ENCODE data around the gene CTSG.
A peak's percentile ranks its signal among the peaks of the same experiment; 100 is the strongest.
"Not testable (repeated sequence)": the region's sequence is repeated elsewhere in the genome, so short reads cannot be mapped to it uniquely, and the experiment has no call there.

CTSG gene

DNA sequence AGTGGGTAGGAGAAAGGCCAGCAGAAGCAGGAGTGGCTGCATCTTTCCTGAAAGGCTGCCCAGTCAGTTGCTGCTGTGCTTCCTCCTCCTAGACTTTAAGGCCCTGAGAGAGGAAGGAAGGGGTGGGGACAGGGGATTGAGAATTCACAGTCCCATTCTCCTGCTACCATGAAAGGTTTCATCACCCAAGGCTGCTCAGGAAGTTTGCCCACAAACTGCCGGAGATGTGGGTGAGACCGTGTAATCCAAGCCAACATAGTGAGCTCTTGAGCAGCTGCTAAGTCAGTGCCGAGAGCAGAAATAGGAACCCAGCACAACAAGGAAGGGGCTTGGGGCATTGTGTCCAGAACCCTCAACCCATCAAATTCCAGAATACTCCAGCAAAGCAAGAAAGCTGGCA is at the start of gene CTSG:
CTSG (minus strand) TSS at position 69 of the 400 bp plus-strand sequence; CDS start at position 42, 27 bp downstream.
- DNase-seq, result no peak

- DNase-seq, result no peak
Observed at GRCh38 chr14:24613747-24614146, 37.7 kb upstream of the CTSG start.

GRCh38 chr14:24613241-24613640 is 37.2 kb upstream of the CTSG start:
- no peak for DNase-seq

- no peak for DNase-seq
Observed at GRCh38 chr14:24612196-24612595, 36.1 kb upstream of the CTSG start.

DNA sequence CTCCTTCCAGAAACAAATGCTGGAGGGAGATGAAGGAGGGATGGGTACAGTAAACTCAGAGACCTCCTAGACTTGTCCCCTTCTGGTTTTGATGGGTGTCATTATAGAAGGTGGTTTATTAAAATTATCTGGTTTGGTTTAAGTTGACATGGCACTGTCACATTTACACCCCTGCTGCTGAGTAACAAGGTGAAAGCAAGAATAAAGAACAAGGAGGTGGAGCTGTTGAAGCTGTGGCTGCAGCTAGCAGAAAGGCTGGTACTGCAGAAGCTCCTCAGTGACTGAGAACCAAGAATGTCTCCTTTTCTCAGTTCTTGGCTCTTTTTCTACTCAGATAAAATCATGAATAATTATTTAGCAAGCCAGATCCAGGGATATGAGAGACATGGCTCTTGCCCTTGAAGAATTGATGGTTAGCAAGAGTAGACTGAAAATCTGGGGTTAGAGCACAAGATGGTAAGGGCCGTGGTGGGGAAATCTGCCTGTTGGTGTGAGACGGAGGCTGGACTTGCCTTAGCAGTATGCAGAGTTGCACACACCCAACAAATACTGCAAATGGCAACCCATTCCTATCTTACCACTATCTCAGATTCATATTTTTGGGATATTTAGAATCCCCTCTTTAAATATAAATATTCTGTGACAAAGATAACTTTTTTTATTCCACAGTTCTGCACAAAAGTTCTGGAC is 33.8 kb upstream of the CTSG start, which contains the start of gene GZMH:
GZMH (minus strand) TSS at position 31 of the 690 bp plus-strand sequence. CDS start 72 bp downstream, outside the sequence.
- DNase-seq, result no peak

GRCh38 chr14:24607635-24608514 is 31.8 kb upstream of the CTSG start:
- no peak for DNase-seq

DNA sequence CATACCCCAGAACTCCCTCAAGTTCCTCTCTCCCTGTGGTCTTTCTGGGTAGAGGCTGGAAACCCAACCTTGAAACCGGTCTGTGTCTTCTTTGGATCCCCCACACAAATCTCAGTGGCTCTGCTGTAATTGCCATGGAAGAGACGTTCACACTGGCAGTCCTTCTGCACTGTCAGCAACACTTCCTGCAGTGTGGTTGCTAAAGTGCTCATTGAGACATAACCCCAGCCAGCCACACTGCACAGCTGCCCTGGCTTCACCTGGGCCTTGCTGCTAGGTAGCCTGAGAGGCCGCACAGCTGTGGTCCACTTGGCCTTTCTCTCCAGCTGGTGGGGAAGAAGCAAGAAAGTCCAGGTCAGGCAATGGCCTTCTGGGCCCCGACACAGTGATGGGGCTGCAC is 31.0 kb upstream of the CTSG start:
- DNase-seq, result no peak

GRCh38 chr14:24606297-24606696 is 30.2 kb upstream of the CTSG start:
- DNase-seq, result no peak

DNA sequence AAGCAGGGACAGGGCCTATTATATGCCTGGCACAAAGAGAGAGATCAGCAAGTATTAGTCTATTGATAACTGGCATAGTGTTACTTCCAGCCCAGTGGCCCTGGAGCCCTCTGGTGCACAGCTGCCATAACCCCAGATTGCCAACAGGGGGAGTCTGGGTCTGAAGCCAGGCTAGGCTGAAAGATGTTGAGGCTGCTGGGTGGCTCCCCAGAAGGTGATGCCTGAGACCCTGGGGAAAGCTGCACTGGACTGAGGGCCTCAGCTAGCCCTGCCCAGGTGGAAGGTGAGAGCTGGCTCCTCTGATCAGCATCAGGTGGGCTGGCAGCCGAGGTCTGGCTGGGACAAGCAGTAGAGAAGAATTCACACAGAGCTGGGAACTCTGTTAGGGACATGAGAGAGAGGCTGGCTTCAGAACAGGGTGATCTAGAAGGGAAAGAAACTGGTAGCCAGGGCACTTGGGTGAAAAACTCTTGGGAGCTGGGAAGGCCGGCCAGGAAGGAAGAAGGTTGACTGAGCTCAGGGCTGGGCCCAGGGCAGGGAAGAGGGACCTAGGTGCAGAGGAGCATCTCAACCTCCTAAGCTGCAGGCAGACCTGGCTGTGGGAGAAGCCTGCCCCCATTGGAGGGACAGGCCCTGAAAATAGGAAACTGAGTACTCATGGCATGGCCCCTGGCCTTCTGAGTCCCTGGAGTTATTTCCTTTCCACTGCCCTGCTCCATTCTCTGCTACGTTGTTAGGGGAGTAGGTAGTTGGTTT is 29.6 kb upstream of the CTSG start:
- DNase-seq, result peak; percentile 68 to 79

DNA sequence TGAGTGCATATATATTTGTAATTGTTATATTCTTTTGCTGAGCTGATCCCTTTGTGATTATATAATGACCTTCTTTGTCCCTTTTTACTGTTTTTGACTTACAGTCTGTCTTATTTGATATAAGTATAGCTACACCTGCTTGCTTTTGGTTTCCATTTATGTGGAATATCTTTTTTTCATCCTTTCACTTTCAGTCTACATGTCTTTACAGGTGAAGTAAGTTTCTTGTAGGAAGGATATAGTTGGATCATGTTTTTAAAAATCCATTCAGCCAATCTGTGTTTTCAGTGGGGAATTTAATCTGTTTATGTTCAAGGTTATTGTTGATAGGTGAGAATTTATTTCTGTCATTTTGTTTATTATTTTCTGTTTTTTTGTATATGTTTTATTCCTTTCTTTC is 21.4 kb upstream of the CTSG start:
- no peak for DNase-seq

DNA sequence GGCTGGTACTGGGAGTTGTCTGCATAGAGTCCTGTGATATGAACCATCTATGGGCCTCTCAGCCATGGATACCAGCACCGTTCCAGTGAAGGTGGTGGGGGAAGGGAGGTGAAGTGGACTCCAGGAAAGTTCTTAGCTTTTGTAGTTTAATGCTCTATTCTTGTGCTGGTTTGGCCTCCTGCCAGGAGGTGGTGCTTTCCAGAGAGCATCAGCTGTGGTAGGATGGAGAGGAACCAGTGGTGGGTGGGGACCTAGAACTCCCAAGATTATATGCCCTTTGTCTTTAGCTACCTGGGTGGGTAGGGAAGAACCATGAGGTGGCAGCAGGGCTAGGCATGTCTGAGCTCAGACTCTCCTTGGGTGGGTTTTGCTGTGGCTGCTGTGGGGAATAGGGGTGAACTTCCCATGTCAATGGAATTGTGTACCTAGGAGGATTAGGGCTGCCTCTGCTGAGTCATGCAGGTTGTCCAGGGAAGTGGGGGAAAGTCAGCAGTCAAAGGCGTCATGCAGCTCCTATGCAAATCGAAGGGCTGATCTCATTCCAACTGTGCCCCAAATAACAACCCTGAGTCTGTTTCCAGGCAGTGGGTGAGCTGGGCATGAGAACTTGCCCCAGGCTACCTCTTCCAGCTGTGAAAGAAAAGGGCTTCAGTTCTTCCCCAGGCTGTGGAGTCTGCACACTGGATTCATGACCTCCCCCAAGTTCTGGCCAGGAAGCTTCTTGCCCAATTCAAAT is 19.2 kb upstream of the CTSG start:
- DNase-seq, result no peak

GRCh38 chr14:24591004-24591403 is 15.0 kb upstream of the CTSG start:
- not testable (repeated sequence) for DNase-seq

- not testable (repeated sequence) for DNase-seq
Observed at GRCh38 chr14:24584402-24584801, 8.4 kb upstream of the CTSG start.

DNA sequence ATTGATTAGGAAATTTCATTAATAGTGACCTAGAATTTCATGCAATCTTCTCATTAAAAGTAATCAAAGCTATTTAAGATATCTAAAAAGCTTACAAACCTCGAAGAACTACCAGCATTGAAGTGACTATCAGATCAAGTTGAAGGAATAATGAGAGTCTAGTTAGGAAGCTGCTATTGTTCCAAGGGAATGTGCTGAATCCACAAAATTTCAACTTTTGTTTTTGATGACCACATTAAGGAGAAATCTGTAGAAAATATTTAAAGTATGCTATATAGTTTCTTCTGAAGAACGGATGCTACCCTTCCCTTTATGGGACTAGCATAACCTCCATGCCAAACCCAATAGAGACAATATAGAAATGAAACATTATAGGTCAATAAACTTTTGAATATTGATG is 2.5 kb upstream of the CTSG start:
- no peak for DNase-seq

- no peak for DNase-seq
Observed at GRCh38 chr14:24576771-24577170, 721 bp upstream of the CTSG start.

- no peak for DNase-seq
Observed at GRCh38 chr14:24574206-24574774, 1.8 kb downstream of the CTSG start.

DNA sequence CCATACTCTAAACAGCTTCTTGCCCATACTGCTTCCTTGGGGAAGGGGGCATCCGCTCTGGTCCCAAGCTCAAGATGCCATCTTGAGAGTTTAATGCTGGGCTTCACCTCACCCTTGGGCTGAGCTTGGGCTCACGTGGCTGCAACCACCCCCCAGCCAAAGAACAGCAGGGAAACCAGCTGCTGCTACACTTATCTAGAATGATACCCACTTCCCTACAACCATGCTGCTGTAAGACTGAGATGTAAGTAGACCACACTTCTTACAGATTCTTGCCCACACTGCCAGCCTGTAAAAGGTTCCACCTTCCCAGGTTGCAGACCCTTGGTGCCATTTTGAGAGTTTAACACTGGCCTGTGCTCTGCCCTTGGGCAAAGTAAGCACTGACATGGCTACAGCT is 9.7 kb downstream of the CTSG start:
- no peak for DNase-seq

DNA sequence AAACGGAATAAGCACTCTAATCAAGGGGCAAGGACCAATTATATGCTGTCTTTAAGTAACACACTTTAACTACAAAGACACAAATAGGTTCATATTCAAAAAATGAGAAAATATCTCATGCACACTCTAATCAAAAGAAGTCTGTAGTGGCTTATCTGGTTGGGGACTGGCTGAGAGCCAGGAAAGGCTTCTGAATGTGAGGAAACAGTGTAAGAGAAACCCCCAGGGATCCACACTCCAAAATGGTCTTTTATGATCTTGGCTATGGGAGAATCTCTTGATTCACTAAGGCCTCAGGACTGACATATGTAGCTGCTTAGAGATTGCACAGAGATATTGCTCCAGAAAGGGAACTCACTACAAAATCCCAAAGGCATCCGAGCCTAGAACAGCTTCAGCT is 10.3 kb downstream of the CTSG start:
- DNase-seq, result no peak

GRCh38 chr14:24563505-24563904 is 12.5 kb downstream of the CTSG start:
- DNase-seq, result no peak

GRCh38 chr14:24556756-24557155 is 19.3 kb downstream of the CTSG start:
- no peak for DNase-seq

- not testable (repeated sequence) for DNase-seq
Observed at GRCh38 chr14:24549064-24549463, 27.0 kb downstream of the CTSG start.

DNA sequence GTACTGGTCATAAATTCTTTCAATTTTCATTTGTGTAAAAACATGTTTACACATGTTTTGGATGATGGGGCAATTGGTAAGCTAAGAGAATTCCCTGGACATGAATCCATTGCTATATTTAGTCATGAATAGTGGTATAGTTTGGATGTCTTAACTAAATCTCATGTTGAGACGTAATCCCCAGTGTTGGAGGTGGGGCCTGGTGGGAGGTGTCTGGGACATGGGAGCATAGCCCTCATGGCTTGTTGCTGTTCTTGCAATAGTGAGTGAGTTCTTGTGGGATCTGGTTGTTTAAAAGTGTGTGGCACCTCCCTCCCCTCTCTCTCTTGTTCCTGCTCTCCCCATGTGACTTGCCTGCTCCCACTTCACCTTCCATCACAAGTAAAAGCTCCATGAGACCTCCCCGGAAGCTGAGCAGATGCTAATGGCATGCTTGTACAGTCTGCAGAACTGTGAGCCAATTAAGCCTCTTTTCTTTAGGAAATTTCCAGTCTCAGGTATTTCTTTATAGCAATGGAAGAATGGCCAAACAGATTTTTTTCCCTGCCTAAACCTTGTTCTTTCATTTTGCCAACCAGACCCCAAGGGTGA is 33.6 kb downstream of the CTSG start:
- no peak for DNase-seq
